Caco-2 (cell line): ENCODE data around the gene ASTN1. TPM values are rescaled to one million over a fixed set of nuclear protein-coding genes. Genes with fewer than 3 reads are reported as not detected.

Source experiments
- BruUV-seq: library from RNA; stranded (reverse); fragments of 400-500 nt; replicated peaks from 2 replicates; lab custom pipeline; 2021; lab: Mats Ljungman, UMichigan
- CTCF ChIA-PET: fragments of 300-600 bp; sonication (Branson Sonifier 250); formaldehyde crosslinking; loops from one replicate; lab custom pipeline; 2022; ENCODE audit warnings: antibody characterized with exemption; lab: Charles Lee
- POLR2A ChIA-PET: fragments of 300-600 bp; sonication (Branson Sonifier 250); formaldehyde crosslinking; loops from one replicate; lab custom pipeline; 2022; ENCODE audit warnings: antibody characterized with exemption; lab: Charles Lee
- DNase-seq, 2 experiments: peaks; one replicate each; pipeline versions ENCODE4 v3.0.0 to v3.0.0-alpha.2; 2020 to 2022
- H3K27me3 ChIP-seq: replicated peaks from 2 replicates; pipeline ENCODE4 v1.6.0; 2011; ENCODE audit warnings: low read length; ENCODE audit not compliant: control insufficient read depth, insufficient read depth
- H3K36me3 ChIP-seq: 2 replicates; pipeline ENCODE4 v1.5.1; 2011; ENCODE audit warnings: low read length; ENCODE audit not compliant: control insufficient read depth, insufficient read depth
- H3K4me1 ChIP-seq: fragments of 250-450 bp; sonication (Bioruptor Pico); 2 replicates; pipeline ENCODE4 v1.5.1; 2020; ENCODE audit warnings: mild to moderate bottlenecking
- H3K4me3 ChIP-seq: 2 replicates; pipeline ENCODE4 v1.5.1; 2011; ENCODE audit warnings: low read depth, mild to moderate bottlenecking, control low read depth, low read length
- H3K9me3 ChIP-seq: fragments of 250-450 bp; sonication (Bioruptor Pico); 2 replicates; pipeline ENCODE4 v1.5.1; 2020; ENCODE audit warnings: mild to moderate bottlenecking, moderate library complexity
- H3K27ac Mint-ChIP-seq: one replicate; pipeline ENCODE4 v1.8.0; 2022; ENCODE audit warnings: mixed read lengths; ENCODE audit not compliant: unreplicated experiment
- H3K27me3 Mint-ChIP-seq: one replicate; pipeline ENCODE4 v1.8.0; 2022; ENCODE audit warnings: mixed read lengths; ENCODE audit not compliant: insufficient read depth, unreplicated experiment
- H3K36me3 Mint-ChIP-seq: one replicate; pipeline ENCODE4 v1.8.0; 2022; ENCODE audit warnings: mild to moderate bottlenecking, mixed read lengths; ENCODE audit not compliant: insufficient read depth, unreplicated experiment
- H3K4me1 Mint-ChIP-seq: one replicate; pipeline ENCODE4 v1.8.0; 2022; ENCODE audit warnings: low read depth, mixed read lengths; ENCODE audit not compliant: unreplicated experiment
- H3K4me3 Mint-ChIP-seq: one replicate; pipeline ENCODE4 v1.8.0; 2022; ENCODE audit warnings: mild to moderate bottlenecking, moderate library complexity, mixed read lengths; ENCODE audit not compliant: unreplicated experiment
- H3K9me3 Mint-ChIP-seq: one replicate; pipeline ENCODE4 v1.8.0; 2022; ENCODE audit warnings: mixed read lengths; ENCODE audit not compliant: unreplicated experiment
- intact Hi-C: fragments of 100-400 bp; cut with micrococcal nuclease; formaldehyde crosslinking; loops from one replicate; pipeline ENCODE4 v1.10.0; 2022; ENCODE audit not compliant: unreplicated experiment
- total RNA-seq: library from RNA; stranded (reverse); gene quantifications from 2 replicates; pipeline ENCODE4 v1.2.3, GENCODE V29; 2022
- TF ChIP-seq, protein P1 (sequence below), 2 experiments: fragments of 200-600 bp in 1 of 2; IDR thresholded peaks; 1 replicate in 1 of 2; 2 replicates in 1 of 2; pipeline versions ENCODE4 v1.5.1 to v1.8.0; 2011 to 2022; ENCODE audit warnings: antibody characterized with exemption in 1 of 2, control low read depth in 1 of 2, inconsistent platforms in 1 of 2, low read depth in 1 of 2, low read length in 1 of 2, mild to moderate bottlenecking in 1 of 2, moderate library complexity in 1 of 2; ENCODE audit not compliant: insufficient read depth in 1 of 2, severe bottlenecking in 1 of 2, unreplicated experiment in 1 of 2

The ASTN1 gene
- total RNA-seq, 1 experiment from 2014 or later: not detected

DNA sequence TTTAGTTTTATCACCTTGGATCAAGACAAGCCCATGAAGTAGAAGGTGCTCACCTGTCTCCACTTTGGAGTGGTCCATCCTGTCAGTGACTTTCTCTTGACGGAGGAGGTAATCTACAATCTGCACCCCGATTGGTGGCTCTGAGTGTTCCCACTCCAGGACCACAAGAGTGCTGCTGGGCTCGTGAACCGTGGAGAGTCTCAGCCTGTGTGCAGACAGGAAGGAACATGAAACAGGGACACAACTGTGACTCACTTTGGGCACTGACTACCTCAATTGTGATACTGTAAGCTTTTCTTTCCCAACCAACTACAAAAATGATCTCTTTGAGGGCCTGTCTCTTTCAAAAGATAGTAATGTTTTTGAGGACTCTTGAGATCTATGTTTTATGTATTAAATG, 280.2 kb downstream of the ASTN1 start:
- Mint-ChIP-seq H3K4me3 (no peak overlapping the region), H3K36me3 (no peaks in the 10 kb centered on the region), H3K27me3 (peaks cover 15% of the 10 kb centered on the region), H3K27ac (no peak overlapping the region), H3K4me1 (no peaks in the 10 kb centered on the region), H3K9me3 (no peaks in the 10 kb centered on the region)
- TF ChIP-seq, protein P1, sequence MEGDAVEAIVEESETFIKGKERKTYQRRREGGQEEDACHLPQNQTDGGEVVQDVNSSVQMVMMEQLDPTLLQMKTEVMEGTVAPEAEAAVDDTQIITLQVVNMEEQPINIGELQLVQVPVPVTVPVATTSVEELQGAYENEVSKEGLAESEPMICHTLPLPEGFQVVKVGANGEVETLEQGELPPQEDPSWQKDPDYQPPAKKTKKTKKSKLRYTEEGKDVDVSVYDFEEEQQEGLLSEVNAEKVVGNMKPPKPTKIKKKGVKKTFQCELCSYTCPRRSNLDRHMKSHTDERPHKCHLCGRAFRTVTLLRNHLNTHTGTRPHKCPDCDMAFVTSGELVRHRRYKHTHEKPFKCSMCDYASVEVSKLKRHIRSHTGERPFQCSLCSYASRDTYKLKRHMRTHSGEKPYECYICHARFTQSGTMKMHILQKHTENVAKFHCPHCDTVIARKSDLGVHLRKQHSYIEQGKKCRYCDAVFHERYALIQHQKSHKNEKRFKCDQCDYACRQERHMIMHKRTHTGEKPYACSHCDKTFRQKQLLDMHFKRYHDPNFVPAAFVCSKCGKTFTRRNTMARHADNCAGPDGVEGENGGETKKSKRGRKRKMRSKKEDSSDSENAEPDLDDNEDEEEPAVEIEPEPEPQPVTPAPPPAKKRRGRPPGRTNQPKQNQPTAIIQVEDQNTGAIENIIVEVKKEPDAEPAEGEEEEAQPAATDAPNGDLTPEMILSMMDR (IDR thresholded peaks at IDR 0.05; ENCODE audit: insufficient read depth in 1 of 2, low read depth in 1 of 2, low read length in 1 of 2, severe bottlenecking in 1 of 2, unreplicated experiment in 1 of 2): no peak
- ChIA-PET CTCF (no interaction called here), POLR2A (no interaction called here)
- intact Hi-C loops: no loop called here
- H3K27me3 ChIP-seq: no peaks in the 10 kb centered on the region
- no peaks in the 10 kb centered on the region for H3K36me3 ChIP-seq
- no peak overlapping the region for H3K4me3 ChIP-seq
- DNase-seq: no peak
- no peaks in the 10 kb centered on the region for H3K4me1 ChIP-seq
- H3K9me3 ChIP-seq: no peaks in the 10 kb centered on the region
- no TSS peak for BruUV-seq

GRCh38 chr1:176880955-176881595, 283.4 kb downstream of the ASTN1 start:
- H3K27me3 ChIP-seq: no peaks in the 10 kb centered on the region
- no peaks in the 10 kb centered on the region for H3K4me1 Mint-ChIP-seq
- H3K27me3 Mint-ChIP-seq: peaks cover 18% of the 10 kb centered on the region
- no peaks in the 10 kb centered on the region for H3K9me3 Mint-ChIP-seq
- H3K36me3 Mint-ChIP-seq: no peaks in the 10 kb centered on the region
- intact Hi-C loops: loop anchor here (1.0 to 2.0 kb wide), 2 partner anchors 322 to 506 kb away; no protein-coding TSS in a partner anchor
- TF ChIP-seq, protein P1 (IDR thresholded peaks at IDR 0.05; ENCODE audit: insufficient read depth in 1 of 2, low read depth in 1 of 2, low read length in 1 of 2, severe bottlenecking in 1 of 2, unreplicated experiment in 1 of 2): peak; percentile 78 to 83
- no peaks in the 10 kb centered on the region for H3K9me3 ChIP-seq
- POLR2A ChIA-PET: no interaction called here
- H3K4me3 Mint-ChIP-seq: no peak overlapping the region
- no peak overlapping the region for H3K27ac Mint-ChIP-seq
- CTCF ChIA-PET: no interaction called here
- H3K36me3 ChIP-seq: no peaks in the 10 kb centered on the region
- no TSS peak for BruUV-seq
- no peaks in the 10 kb centered on the region for H3K4me1 ChIP-seq
- H3K4me3 ChIP-seq: no peak overlapping the region
- peak; percentile 72 to 75 for DNase-seq

GRCh38 chr1:176879784-176880620, 284.5 kb downstream of the ASTN1 start:
- no peaks in the 10 kb centered on the region for H3K36me3 Mint-ChIP-seq
- no peak for DNase-seq
- H3K27me3 Mint-ChIP-seq: peaks cover 15% of the 10 kb centered on the region
- Histone ChIP-seq H3K4me1 (no peaks in the 10 kb centered on the region), H3K9me3 (no peaks in the 10 kb centered on the region), H3K27me3 (no peaks in the 10 kb centered on the region), H3K4me3 (no peak overlapping the region), H3K36me3 (no peaks in the 10 kb centered on the region)
- ChIA-PET CTCF (no interaction called here), POLR2A (no interaction called here)
- H3K9me3 Mint-ChIP-seq: no peaks in the 10 kb centered on the region
- BruUV-seq: no TSS peak
- H3K4me3 Mint-ChIP-seq: no peak overlapping the region
- no peaks in the 10 kb centered on the region for H3K4me1 Mint-ChIP-seq
- TF ChIP-seq, protein P1 (IDR thresholded peaks at IDR 0.05; ENCODE audit: insufficient read depth in 1 of 2, low read depth in 1 of 2, low read length in 1 of 2, severe bottlenecking in 1 of 2, unreplicated experiment in 1 of 2): no peak
- intact Hi-C loops: loop anchor here (2.0 kb wide), 1 partner anchor 505 kb away; no protein-coding TSS in a partner anchor
- H3K27ac Mint-ChIP-seq: no peak overlapping the region
